Measurements from ENCODE around the gene TGFBR3. TPM values are rescaled to one million over a fixed set of nuclear protein-coding genes. Genes with fewer than 3 reads are reported as not detected.

Gene TGFBR3
- total and polyA plus RNA-seq, 2 of the 4 experiments (the other 2 are of a cell fraction) = 3.0 to 11.3 TPM

DNA sequence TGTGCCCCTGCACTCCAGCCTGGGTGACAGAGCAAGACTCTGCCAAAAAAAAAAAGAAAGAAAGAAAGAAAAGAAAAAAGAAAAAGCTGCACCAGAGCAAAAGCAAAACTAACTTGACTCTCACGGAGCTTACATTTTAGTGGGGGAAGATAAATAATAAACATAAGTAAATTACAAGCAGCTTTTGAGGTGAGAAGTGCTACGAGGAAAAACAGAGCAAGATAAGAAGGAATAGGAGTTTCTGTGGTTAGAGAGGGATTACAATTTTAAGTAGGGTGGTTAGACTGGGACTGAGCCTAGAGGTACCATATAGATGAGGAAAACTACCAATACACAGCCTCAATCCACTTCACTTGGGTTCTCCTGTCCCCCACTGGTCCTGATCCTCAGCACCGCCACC lies 43.9 kb downstream of the TGFBR3 start:
- Histone ChIP-seq H4K20me1 (ENCODE audit: insufficient read depth, low read length) (peaks cover 3% of the 10 kb centered on the region; the same call in 1 of the 2 replicates), H2BK20ac (ENCODE audit: low read depth, low read length) (peak overlapping the region; percentile 11; the same call in 1 of the 2 replicates), H3K4me2 (ENCODE audit: low read depth, low read length) (no peak overlapping the region), H3K4ac (ENCODE audit: low read depth, low read length) (peak overlapping the region; percentile 15; the same call in 1 of the 2 replicates), H3K79me1 (ENCODE audit: low read depth in 1 of 2, low read length in 2 of 2) (peaks cover 8 to 16% of the 10 kb centered on the region in 2 experiments; a peak in 3 of 4 replicates), H3K36me3 (ENCODE audit: control insufficient read depth, insufficient read depth, low read length) (no peaks in the 10 kb centered on the region), H2BK120ac (ENCODE audit: low read depth, low read length) (no peak overlapping the region), H3K4me1 (ENCODE audit: control insufficient read depth, insufficient read depth, low read length) (peaks cover 9% of the 10 kb centered on the region), H3K9me3 (ENCODE audit: control insufficient read depth, insufficient read depth, low read length) (peaks cover 2% of the 10 kb centered on the region; the same call in 1 of the 2 replicates), H3K56ac (ENCODE audit: extremely low read depth, insufficient read depth, low read length) (no peak overlapping the region), H2AK9ac (replicated peaks; ENCODE audit: low read depth, low read length, poor library complexity) (no peak overlapping the region), H3K14ac (replicated peaks; ENCODE audit: low read depth, low read length) (no peak overlapping the region), H2BK5ac (ENCODE audit: low read depth, low read length, poor library complexity, severe bottlenecking) (no peak overlapping the region), H4K5ac (ENCODE audit: low read depth, low read length) (peak overlapping the region; percentile 35; the same call in 1 of the 2 replicates), H3K9me1 (ENCODE audit: insufficient read depth, low read length) (no peaks in the 10 kb centered on the region; the same call in 1 of the 2 replicates), H2AK5ac (ENCODE audit: low read depth, low read length) (peak overlapping the region; percentile 33; the same call in 1 of the 2 replicates), H2BK15ac (ENCODE audit: low read depth, low read length) (0 out of 3 replicates have a peak overlapping the region, but pooled peaks have one; percentile 64), H3K18ac (ENCODE audit: low read depth, low read length) (peak overlapping the region; percentile 24; the same call in 1 of the 2 replicates), H3K23ac (ENCODE audit: low read depth, low read length) (no peak overlapping the region), H3K27ac (ENCODE audit: insufficient read depth, low read length) (no peak overlapping the region), H3K4me3 (ENCODE audit: insufficient read depth, low read depth, low read length) (no peak overlapping the region), H2AFZ (replicated peaks; ENCODE audit: low read length, poor library complexity) (no peak overlapping the region), H3K9ac (ENCODE audit: low read depth, low read length) (no peak overlapping the region), H4K91ac (ENCODE audit: insufficient read depth, low read depth, low read length) (no peak overlapping the region), H4K8ac (ENCODE audit: low read depth in 2 of 2, low read length in 2 of 2) (no peak overlapping the region), H3K27me3 (ENCODE audit: control insufficient read depth, insufficient read depth, low read length) (no peaks in the 10 kb centered on the region)
- ATAC-seq (ENCODE audit: low read depth) (no peak), DNase-seq (no peak)
- intact Hi-C loops (cut with micrococcal nuclease) = no loop called here
- TF ChIP-seq RFX5 (IDR thresholded peaks at IDR 0.05; ENCODE audit: low read depth, low read length) (no peak), MAFK (IDR thresholded peaks at IDR 0.05; ENCODE audit: low read depth, low read length) (no peak), BHLHE40 (IDR thresholded peaks at IDR 0.05; ENCODE audit: low read depth, low read length) (no peak), SMC3 (IDR thresholded peaks at IDR 0.05; ENCODE audit: low read depth, low read length) (no peak), MAZ (IDR thresholded peaks at IDR 0.05; ENCODE audit: borderline replicate concordance, low read depth, low read length) (no peak), MXI1 (IDR thresholded peaks at IDR 0.05; ENCODE audit: borderline replicate concordance, low read depth, low read length) (no peak), CHD1 (IDR thresholded peaks at IDR 0.05; ENCODE audit: low read depth, low read length) (no peak)
- TF ChIP-seq, protein P1, sequence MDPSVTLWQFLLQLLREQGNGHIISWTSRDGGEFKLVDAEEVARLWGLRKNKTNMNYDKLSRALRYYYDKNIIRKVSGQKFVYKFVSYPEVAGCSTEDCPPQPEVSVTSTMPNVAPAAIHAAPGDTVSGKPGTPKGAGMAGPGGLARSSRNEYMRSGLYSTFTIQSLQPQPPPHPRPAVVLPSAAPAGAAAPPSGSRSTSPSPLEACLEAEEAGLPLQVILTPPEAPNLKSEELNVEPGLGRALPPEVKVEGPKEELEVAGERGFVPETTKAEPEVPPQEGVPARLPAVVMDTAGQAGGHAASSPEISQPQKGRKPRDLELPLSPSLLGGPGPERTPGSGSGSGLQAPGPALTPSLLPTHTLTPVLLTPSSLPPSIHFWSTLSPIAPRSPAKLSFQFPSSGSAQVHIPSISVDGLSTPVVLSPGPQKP (IDR thresholded peaks at IDR 0.05; ENCODE audit: borderline replicate concordance, low read depth, low read length) = no peak
- dilution Hi-C loops (cut with HindIII; ENCODE audit: low sequenced_read_pairs, unreplicated experiment) = no loop called here
- 100% methylated on average over 1 of the region's 3 CpGs; no CpG with 5 or more reads in 1 of the 2 experiments for WGBS, 2 experiments (ENCODE audit: extremely low coverage in 2 of 2, insufficient read length in 1 of 2)
- in situ Hi-C loops (cut with MboI; ENCODE audit: low sequenced_read_pairs) = no loop called here
- ChIA-PET CTCF (interaction anchor here (0.6 to 0.7 kb wide), 4 partner anchors 12 to 328 kb away, joined by 3 to 6 read pairs (median 4); no protein-coding TSS in a partner anchor), POLR2A (ENCODE audit: unreplicated experiment) (no interaction called here)
- no TSS peak for BruUV-seq (replicated peaks)
